ENCODE measurements around the gene ZNF611.
"Not testable (repeated sequence)": the region's sequence is repeated elsewhere in the genome, so short reads cannot be mapped to it uniquely, and the experiment has no call there.

ZNF611 gene

GRCh38 chr19:52716522-52716921 is 18.3 kb downstream of the ZNF611 start:
- no peak for DNase-seq (ENCODE audit: low read depth in 2 of 2)

GRCh38 chr19:52715902-52716301 is 18.9 kb downstream of the ZNF611 start:
- DNase-seq (ENCODE audit: low read depth in 2 of 2), result not testable (repeated sequence)

GRCh38 chr19:52715330-52715729 is 19.5 kb downstream of the ZNF611 start:
- not testable (repeated sequence) for DNase-seq (ENCODE audit: low read depth in 2 of 2)

GRCh38 chr19:52713051-52713450 is 21.8 kb downstream of the ZNF611 start:
- not testable (repeated sequence) for DNase-seq (ENCODE audit: low read depth in 2 of 2)

GRCh38 chr19:52711661-52712060 is 23.2 kb downstream of the ZNF611 start:
- DNase-seq (ENCODE audit: low read depth in 2 of 2), result not testable (repeated sequence)

- DNase-seq (ENCODE audit: low read depth in 2 of 2), result no peak
Measured at GRCh38 chr19:52710538-52710937, 24.3 kb downstream of the ZNF611 start.

- not testable (repeated sequence) for DNase-seq (ENCODE audit: low read depth in 2 of 2)
Measured at GRCh38 chr19:52705615-52706014, 29.2 kb downstream of the ZNF611 start.

- no peak for DNase-seq (ENCODE audit: low read depth in 2 of 2)
Measured at GRCh38 chr19:52703917-52704316, 30.9 kb downstream of the ZNF611 start.

GRCh38 chr19:52700673-52701072 is 34.2 kb downstream of the ZNF611 start:
- DNase-seq (ENCODE audit: low read depth in 2 of 2), result no peak

GRCh38 chr19:52699555-52699954 is 35.3 kb downstream of the ZNF611 start:
- DNase-seq (ENCODE audit: low read depth in 2 of 2), result not testable (repeated sequence)

- no peak for DNase-seq (ENCODE audit: low read depth in 2 of 2)
Measured at GRCh38 chr19:52695996-52696395, 38.8 kb downstream of the ZNF611 start.

- DNase-seq (ENCODE audit: low read depth in 2 of 2), result no peak
Measured at GRCh38 chr19:52694921-52695320, 39.9 kb downstream of the ZNF611 start.

GRCh38 chr19:52694281-52694680 is 40.6 kb downstream of the ZNF611 start:
- DNase-seq (ENCODE audit: low read depth in 2 of 2), result not testable (repeated sequence)

GRCh38 chr19:52692431-52693008 is 42.3 kb downstream of the ZNF611 start:
- DNase-seq (ENCODE audit: low read depth in 2 of 2), result no peak

- DNase-seq (ENCODE audit: low read depth in 2 of 2), result no peak
Measured at GRCh38 chr19:52691737-52692136, 43.1 kb downstream of the ZNF611 start.

- DNase-seq (ENCODE audit: low read depth in 2 of 2), result no peak
Measured at GRCh38 chr19:52691215-52691610, 43.6 kb downstream of the ZNF611 start.

- peak; percentile 81 to 85 for DNase-seq (ENCODE audit: low read depth in 2 of 2)
Measured at GRCh38 chr19:52690369-52691214, 44.3 kb downstream of the ZNF611 start.

- DNase-seq (ENCODE audit: low read depth in 2 of 2), result no peak
Measured at GRCh38 chr19:52689843-52690368, 44.9 kb downstream of the ZNF611 start.

GRCh38 chr19:52688925-52689796 is 45.7 kb downstream of the ZNF611 start:
- not testable (repeated sequence) for DNase-seq (ENCODE audit: low read depth in 2 of 2)

- DNase-seq (ENCODE audit: low read depth in 2 of 2), result no peak
Measured at GRCh38 chr19:52688335-52688734, 46.5 kb downstream of the ZNF611 start.

- no peak for DNase-seq (ENCODE audit: low read depth in 2 of 2)
Measured at GRCh38 chr19:52687684-52688083, 47.2 kb downstream of the ZNF611 start.

GRCh38 chr19:52685811-52686210 is 49.0 kb downstream of the ZNF611 start:
- DNase-seq (ENCODE audit: low read depth in 2 of 2), result no peak
